H1 (cell line): ENCODE data around the gene UBA6. TPM values are rescaled to one million over a fixed set of nuclear protein-coding genes. Genes with fewer than 3 reads are reported as not detected.

Source experiments
- CTCF ChIA-PET: fragments of 300-600 bp; sonication (Branson Sonifier 250); formaldehyde crosslinking; loops from one replicate; lab custom pipeline; 2021; ENCODE audit not compliant: partially characterized antibody; lab: Charles Lee
- POLR2A ChIA-PET: fragments of 300-600 bp; sonication (Branson Sonifier 250); formaldehyde crosslinking; loops from one replicate; lab custom pipeline; 2021; ENCODE audit warnings: inconsistent platforms; ENCODE audit not compliant: partially characterized antibody; lab: Charles Lee
- DNase-seq, 2 experiments: peaks; one replicate each; pipeline versions ENCODE4 v3.0.0 to v3.0.0-alpha.2; 2010 to 2022; ENCODE audit warnings: low spot score in 2 of 2, low read depth in 1 of 2, mixed read lengths in 1 of 2
- FAIRE-seq: peaks from 2 replicates; lab custom pipeline; 2011; peaks lifted over from hg19 to GRCh38; lab: Jason Lieb, UNC
- H2AFZ ChIP-seq: 2 replicates; pipeline ENCODE4 v1.8.1; 2012; ENCODE audit warnings: low read length, inconsistent platforms
- H2AK5ac ChIP-seq: 2 replicates; pipeline ENCODE4 v1.6.1; 2013; ENCODE audit warnings: low read depth, low read length
- H2BK120ac ChIP-seq: replicated peaks from 2 replicates; pipeline ENCODE3; 2013; ENCODE audit warnings: low read depth, low read length, inconsistent platforms
- H2BK12ac ChIP-seq: 2 replicates; pipeline ENCODE4 v1.6.1; 2013; ENCODE audit warnings: low read depth, low read length
- H2BK15ac ChIP-seq: 2 replicates; pipeline ENCODE4 v1.6.1; 2013; ENCODE audit warnings: low read length
- H2BK20ac ChIP-seq: 2 replicates; pipeline ENCODE4 v1.6.1; 2013; ENCODE audit warnings: low read length
- H2BK5ac ChIP-seq: 2 replicates; pipeline ENCODE4 v1.6.1; 2013; ENCODE audit warnings: low read depth, low read length
- H3K14ac ChIP-seq: 2 replicates; pipeline ENCODE4 v1.6.1; 2013; ENCODE audit warnings: inconsistent platforms; ENCODE audit not compliant: insufficient read length
- H3K18ac ChIP-seq: 2 replicates; pipeline ENCODE4 v1.6.1; 2013; ENCODE audit warnings: low read length; ENCODE audit errors: extremely low read depth
- H3K23ac ChIP-seq: 2 replicates; pipeline ENCODE4 v1.6.1; 2013; ENCODE audit warnings: inconsistent platforms; ENCODE audit not compliant: insufficient read length
- H3K23me2 ChIP-seq: 2 replicates; pipeline ENCODE4 v1.6.1; 2013; ENCODE audit warnings: low read depth, low read length
- H3K27ac ChIP-seq: 2 replicates; pipeline ENCODE4 v1.6.1; 2011; ENCODE audit warnings: low read depth, low read length, inconsistent platforms
- H3K27me3 ChIP-seq, 4 experiments: replicated peaks in 1 of 4; 1 replicate in 1 of 4; 2 replicates in 3 of 4; pipeline versions ENCODE4 v1.6.1 to v1.8.1; 2011 to 2013; ENCODE audit warnings: low read length in 3 of 4, mild to moderate bottlenecking in 3 of 4, inconsistent platforms in 2 of 4, mixed read lengths in 2 of 4, moderate library complexity in 1 of 4; ENCODE audit not compliant: control insufficient read depth in 3 of 4, insufficient read depth in 3 of 4; ENCODE audit errors: extremely low read depth in 1 of 4
- H3K36me3 ChIP-seq, 4 experiments: 2 replicates each; pipeline versions ENCODE4 v1.6.1 to v1.8.1; 2011 to 2013; ENCODE audit warnings: mild to moderate bottlenecking in 4 of 4, low read length in 3 of 4, moderate library complexity in 2 of 4, control low read depth in 1 of 4, inconsistent platforms in 1 of 4; ENCODE audit not compliant: insufficient read depth in 4 of 4, control insufficient read depth in 2 of 4
- H3K4ac ChIP-seq: replicated peaks from 2 replicates; pipeline ENCODE3; 2013; ENCODE audit warnings: low read length, low read depth, mixed read lengths, inconsistent platforms; ENCODE audit not compliant: insufficient read length
- H3K4me1 ChIP-seq, 4 experiments: replicated peaks in 1 of 4; 1 replicate in 1 of 4; 2 replicates in 3 of 4; pipeline versions ENCODE4 v1.6.1 to v1.8.1; 2011 to 2013; ENCODE audit warnings: low read length in 3 of 4, inconsistent platforms in 2 of 4, mixed read lengths in 1 of 4; ENCODE audit not compliant: insufficient read depth in 4 of 4, control insufficient read depth in 3 of 4
- H3K4me2 ChIP-seq, 2 experiments: 2 replicates each; pipeline versions ENCODE4 v1.6.1 to v1.8.1; 2011 to 2013; ENCODE audit warnings: low read depth in 2 of 2, low read length in 2 of 2, control low read depth in 1 of 2, inconsistent platforms in 1 of 2, mild to moderate bottlenecking in 1 of 2; ENCODE audit not compliant: insufficient read depth in 1 of 2
- H3K4me3 ChIP-seq, 4 experiments: fragments of 200-600, 300-600 bp in 1 of 4; sonication (generic), shearing (Covaris generic), sonication (Bioruptor Twin) in 1 of 4; 2 replicates each; pipeline versions ENCODE4 v1.5.1 to v1.8.1; 2011 to 2016; ENCODE audit warnings: low read length in 4 of 4, low read depth in 3 of 4, control low read depth in 2 of 4, inconsistent platforms in 2 of 4, mild to moderate bottlenecking in 2 of 4, mixed read lengths in 1 of 4, moderate library complexity in 1 of 4; ENCODE audit not compliant: insufficient read depth in 2 of 4; ENCODE audit errors: extremely low read depth in 1 of 4
- H3K56ac ChIP-seq: replicated peaks from 2 replicates; pipeline ENCODE3; 2013; ENCODE audit warnings: low read depth, mild to moderate bottlenecking, mixed read lengths, low read length, inconsistent platforms; ENCODE audit not compliant: insufficient read length
- H3K79me1 ChIP-seq: 2 replicates; pipeline ENCODE4 v1.6.1; 2013; ENCODE audit warnings: low read depth, low read length, control low read depth
- H3K79me2 ChIP-seq, 2 experiments: 2 replicates each; pipeline versions ENCODE4 v1.6.1 to v1.8.1; 2012 to 2013; ENCODE audit warnings: low read length in 2 of 2, mild to moderate bottlenecking in 2 of 2, inconsistent platforms in 1 of 2; ENCODE audit not compliant: insufficient read depth in 2 of 2, control insufficient read depth in 1 of 2
- H3K9ac ChIP-seq, 4 experiments: replicated peaks in 1 of 4; 1 replicate in 1 of 4; 2 replicates in 3 of 4; pipeline versions ENCODE4 v1.6.1 to v1.8.1; 2011 to 2013; ENCODE audit warnings: low read depth in 3 of 4, low read length in 3 of 4, control low read depth in 2 of 4, mild to moderate bottlenecking in 2 of 4, moderate library complexity in 2 of 4, inconsistent platforms in 1 of 4; ENCODE audit errors: extremely low read depth in 1 of 4
- H3K9me3 ChIP-seq, 2 experiments: 2 replicates each; pipeline versions ENCODE4 v1.6.1 to v1.8.1; 2012 to 2013; ENCODE audit warnings: mild to moderate bottlenecking in 2 of 2, moderate library complexity in 2 of 2, control low read depth in 1 of 2, inconsistent platforms in 1 of 2, low read depth in 1 of 2, low read length in 1 of 2, mixed read lengths in 1 of 2; ENCODE audit not compliant: insufficient read depth in 2 of 2
- H4K20me1 ChIP-seq, 2 experiments: replicated peaks in 1 of 2; 2 replicates each; pipeline versions ENCODE3 to v1.8.1; 2011 to 2013; ENCODE audit warnings: inconsistent platforms in 2 of 2, low read length in 2 of 2, mild to moderate bottlenecking in 1 of 2; ENCODE audit not compliant: insufficient read depth in 2 of 2, control insufficient read depth in 1 of 2
- H4K5ac ChIP-seq: 2 replicates; pipeline ENCODE4 v1.6.1; 2013; ENCODE audit warnings: low read length, low read depth, mixed read lengths, inconsistent platforms; ENCODE audit not compliant: insufficient read length
- H4K8ac ChIP-seq: 2 replicates; pipeline ENCODE4 v1.8.0; 2013; ENCODE audit warnings: mild to moderate bottlenecking, moderate library complexity, low read length, inconsistent platforms; ENCODE audit not compliant: insufficient read depth; ENCODE audit errors: extremely low read depth
- H4K91ac ChIP-seq: replicated peaks from 2 replicates; pipeline ENCODE3; 2013; ENCODE audit warnings: low read length, mixed read lengths, inconsistent platforms; ENCODE audit not compliant: insufficient read length
- ASH2L ChIP-seq: fragments of 200-600, 300-600 bp; sonication (generic); IDR thresholded peaks from one replicate; pipeline ENCODE4 v1.7.1; 2017; ENCODE audit warnings: low read length
- CBX5 ChIP-seq: fragments of 300-800, 300-1000 bp; sonication (generic); IDR thresholded peaks from 2 replicates; pipeline ENCODE4 v1.7.1; 2016; ENCODE audit warnings: antibody characterized with exemption, low read length, low read depth
- CBX8 ChIP-seq: fragments of 300-800, 300-1000 bp; sonication (generic); IDR thresholded peaks from 2 replicates; pipeline ENCODE4 v1.7.1; 2016; ENCODE audit warnings: low read depth, low read length, borderline replicate concordance
- EZH2 ChIP-seq: fragments of 200-600 bp; sonication (generic); IDR thresholded peaks from 2 replicates; pipeline ENCODE4 v1.7.1; 2012; ENCODE audit warnings: low read depth, mild to moderate bottlenecking, moderate library complexity, low read length, inconsistent platforms; ENCODE audit not compliant: severe bottlenecking
- HDAC6 ChIP-seq: IDR thresholded peaks from one replicate; pipeline ENCODE4 v1.7.1; 2012; ENCODE audit warnings: low read depth, mild to moderate bottlenecking, inconsistent platforms, low read length, moderate library complexity
- NANOG ChIP-seq: IDR thresholded peaks from 2 replicates; pipeline ENCODE4 v1.6.1; 2011; ENCODE audit warnings: low read length, low read depth, mild to moderate bottlenecking, inconsistent platforms; ENCODE audit not compliant: insufficient read depth, poor library complexity, severe bottlenecking
- NRF1 ChIP-seq: IDR thresholded peaks from 2 replicates; pipeline ENCODE4 v1.6.1; 2011; ENCODE audit warnings: mild to moderate bottlenecking, low read depth, low read length, improper control_type of control experiment
- POLR2AphosphoS5 ChIP-seq: IDR thresholded peaks from 2 replicates; pipeline ENCODE4 v1.6.1; 2011; ENCODE audit warnings: low read depth, low read length
- POU5F1 ChIP-seq: IDR thresholded peaks from 2 replicates; pipeline ENCODE4 v1.6.1; 2011; ENCODE audit warnings: low read depth, mild to moderate bottlenecking, low read length, moderate library complexity
- RBBP5 ChIP-seq: IDR thresholded peaks from 2 replicates; pipeline ENCODE4 v1.7.1; 2012; ENCODE audit warnings: low read depth, mild to moderate bottlenecking, inconsistent platforms, low read length, moderate library complexity, borderline replicate concordance
- RFX5 ChIP-seq: IDR thresholded peaks from 2 replicates; pipeline ENCODE4 v1.6.1; 2011; ENCODE audit warnings: low read depth, low read length, improper control_type of control experiment, borderline replicate concordance
- RNF2 ChIP-seq: fragments of 200-900, 300-1000 bp; sonication (generic); IDR thresholded peaks from 2 replicates; pipeline ENCODE4 v1.7.1; 2016; ENCODE audit warnings: borderline replicate concordance, low read depth, mild to moderate bottlenecking, antibody characterized with exemption, low read length; ENCODE audit not compliant: poor library complexity, severe bottlenecking; ENCODE audit errors: missing control alignments
- SIX5 ChIP-seq: IDR thresholded peaks from 2 replicates; pipeline ENCODE4 v1.6.1; 2011; ENCODE audit warnings: mild to moderate bottlenecking, low read depth, low read length
- SP1 ChIP-seq: IDR thresholded peaks from 2 replicates; pipeline ENCODE4 v1.6.1; 2011; ENCODE audit warnings: low read depth, low read length
- WGBS, 2 experiments: shearing (Covaris generic) in 1 of 2; methylation state at CpG; one replicate each; pipeline versions ENCODE4 v1.1.6 to v1.1.7; 2013 to 2015; ENCODE audit warnings: low lambda C conversion rate in 2 of 2, mixed read lengths in 2 of 2, inconsistent platforms in 1 of 2, low coverage in 1 of 2, missing lambda C conversion rate in 1 of 2; ENCODE audit not compliant: insufficient replicate concordance in 2 of 2, insufficient coverage in 1 of 2, insufficient read length in 1 of 2; ENCODE audit errors: extremely low coverage in 1 of 2, missing lambda C conversion rate in 1 of 2; 5-methylcytosine and 5-hydroxymethylcytosine counted together
- polyA plus RNA-seq, 7 experiments: library from polyadenylated mRNA; depleted of rRNA in 3 of 7; stranded (reverse) in 5 of 7; unstranded in 2 of 7; fragments of >200 nt in 5 of 7; fragments of 200-250 nt in 2 of 7; gene quantifications; 1 replicate in 5 of 7; 2 replicates in 1 of 7; 4 replicates in 1 of 7; pipeline versions ENCODE4 v1.2.1 to v1.2.3, GENCODE V29; 2011 to 2013; ENCODE audit warnings: missing spikeins in 2 of 7, mixed read lengths in 2 of 7
- total RNA-seq: library from RNA; stranded (reverse); fragmentation: NEBNext Ultra II Directional; extraction: Animal tissue kit (Norgen Biotek cat#: 25700); gene quantifications from 2 replicates; pipeline ENCODE4 v1.2.1, GENCODE V29; 2021
- TF ChIP-seq, protein P1 (sequence below): IDR thresholded peaks from 2 replicates; pipeline ENCODE4 v1.6.1; 2012; ENCODE audit warnings: inconsistent platforms

The UBA6 gene
- total and polyA plus RNA-seq, 2 of the 8 experiments (the other 6 are each of a cell fraction or from before 2014, with no cell fraction given): 17.4 to 74.3 TPM

DNA sequence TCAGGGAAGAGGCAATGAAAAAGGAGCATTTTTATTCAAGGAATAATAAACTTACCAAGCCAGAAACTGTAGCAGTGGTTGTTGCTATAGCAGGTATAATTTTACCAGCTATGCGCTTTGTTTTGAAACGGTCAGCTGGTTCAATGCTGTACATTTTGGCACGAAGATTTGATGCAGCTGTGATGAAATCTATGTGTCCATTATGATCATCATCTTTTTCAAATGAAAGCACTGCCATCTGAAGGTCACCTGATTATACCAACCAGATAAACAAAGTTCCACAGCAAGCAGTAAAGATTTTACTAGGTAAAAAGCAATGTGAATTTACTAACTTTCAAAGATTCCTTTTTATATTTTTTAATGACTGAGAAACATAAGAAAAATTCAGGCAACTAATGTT, 76.0 kb downstream of the UBA6 start:
- H2BK12ac ChIP-seq: no peak overlapping the region
- H3K18ac ChIP-seq: no peak overlapping the region
- no peaks in the 10 kb centered on the region for H3K79me1 ChIP-seq
- no peak overlapping the region for H3K14ac ChIP-seq
- H3K27me3 ChIP-seq: no peaks in the 10 kb centered on the region
- no peak overlapping the region for H3K4ac ChIP-seq
- H3K56ac ChIP-seq: no peak overlapping the region
- 95% methylated on average over 3 of the region's 3 CpGs; no CpG with 5 or more reads in 1 of the 2 experiments for WGBS, 2 experiments
- H2BK15ac ChIP-seq: no peak overlapping the region
- H3K4me2 ChIP-seq: no peak overlapping the region
- H4K91ac ChIP-seq: no peak overlapping the region
- H4K20me1 ChIP-seq: no peaks in the 10 kb centered on the region
- no peak for DNase-seq
- FAIRE-seq: no peak
- no peaks in the 10 kb centered on the region for H3K9me3 ChIP-seq
- H2BK120ac ChIP-seq: no peak overlapping the region
- no peak overlapping the region for H4K5ac ChIP-seq
- CTCF ChIA-PET: interaction anchor here (0.6 kb wide), 1 partner anchor 89 kb away, joined by 3 read pairs; no protein-coding TSS in a partner anchor
- peaks cover 0 to 57% (median 15%) of the 10 kb centered on the region in 4 experiments for H3K36me3 ChIP-seq
- POLR2A ChIA-PET: no interaction called here
- H2BK5ac ChIP-seq: no peak overlapping the region
- H3K27ac ChIP-seq: no peak overlapping the region
- no peak overlapping the region for H2AK5ac ChIP-seq
- no peak overlapping the region for H2BK20ac ChIP-seq
- no peaks in the 10 kb centered on the region for H3K23me2 ChIP-seq
- H3K4me3 ChIP-seq: no peak overlapping the region
- no peaks in the 10 kb centered on the region for H3K79me2 ChIP-seq
- H3K4me1 ChIP-seq: no peaks in the 10 kb centered on the region
- no peak overlapping the region for H4K8ac ChIP-seq
- H3K9ac ChIP-seq: no peak overlapping the region
- no peak overlapping the region for H3K23ac ChIP-seq
- no peak overlapping the region for H2AFZ ChIP-seq
- TF ChIP-seq SIX5: no peak
- TF ChIP-seq EZH2: no peak
- TF ChIP-seq POU5F1: no peak
- no peak for TF ChIP-seq RFX5
- TF ChIP-seq NANOG: no peak
- TF ChIP-seq NRF1: no peak
- TF ChIP-seq CBX5: no peak
- TF ChIP-seq CBX8: no peak
- TF ChIP-seq SP1: no peak
- TF ChIP-seq, protein P1, sequence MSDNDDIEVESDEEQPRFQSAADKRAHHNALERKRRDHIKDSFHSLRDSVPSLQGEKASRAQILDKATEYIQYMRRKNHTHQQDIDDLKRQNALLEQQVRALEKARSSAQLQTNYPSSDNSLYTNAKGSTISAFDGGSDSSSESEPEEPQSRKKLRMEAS: no peak
- no peak for TF ChIP-seq RNF2
- no peak for TF ChIP-seq ASH2L
- TF ChIP-seq POLR2AphosphoS5: no peak
- TF ChIP-seq HDAC6: no peak
- no peak for TF ChIP-seq RBBP5
